ENCODE measurements around the gene PLSCR3. TPM values are rescaled to one million over a fixed set of nuclear protein-coding genes. Genes with fewer than 3 reads are reported as not detected.

Gene PLSCR3
- total RNA-seq, 2 experiments from 2014 or later: 66.3 to 70.3 TPM

GRCh38 chr17:7361906-7362305 is 32.4 kb downstream of the PLSCR3 start:
- ChIA-PET POLR2A (no interaction called here), CTCF (no interaction called here)
- no peaks in the 10 kb centered on the region for H3K27me3 ChIP-seq (ENCODE audit: control insufficient read depth in 1 of 2, insufficient read depth in 2 of 2, low read length in 2 of 2)
- ATAC-seq (ENCODE audit: poor library complexity) (no peak), DNase-seq (no peak)
- Mint-ChIP-seq H3K4me1 (ENCODE audit: low read depth) (no peaks in the 10 kb centered on the region), H3K4me3 (no peak overlapping the region), H3K27ac (no peak overlapping the region), H3K9me3 (no peaks in the 10 kb centered on the region), H3K27me3 (peaks cover 3% of the 10 kb centered on the region), H3K36me3 (ENCODE audit: low read depth) (no peaks in the 10 kb centered on the region)
- H3K36me3 ChIP-seq (ENCODE audit: insufficient read depth, low read length): no peaks in the 10 kb centered on the region
- H3K4me3 ChIP-seq (ENCODE audit: low read length): no peak overlapping the region
- intact Hi-C loops (cut with DNase I, micrococcal nuclease): no loop called here
- no peak overlapping the region for H3K27ac ChIP-seq (ENCODE audit: low read depth in 1 of 2, low read length in 2 of 2)
- no peaks in the 10 kb centered on the region for H3K9me3 ChIP-seq (ENCODE audit: control insufficient read depth in 1 of 2, insufficient read depth in 1 of 2, low read length in 2 of 2)
- H3K4me1 ChIP-seq (ENCODE audit: insufficient read depth, low read length): no peaks in the 10 kb centered on the region
- TF ChIP-seq CTCF (IDR thresholded peaks at IDR 0.05): no peak

DNA sequence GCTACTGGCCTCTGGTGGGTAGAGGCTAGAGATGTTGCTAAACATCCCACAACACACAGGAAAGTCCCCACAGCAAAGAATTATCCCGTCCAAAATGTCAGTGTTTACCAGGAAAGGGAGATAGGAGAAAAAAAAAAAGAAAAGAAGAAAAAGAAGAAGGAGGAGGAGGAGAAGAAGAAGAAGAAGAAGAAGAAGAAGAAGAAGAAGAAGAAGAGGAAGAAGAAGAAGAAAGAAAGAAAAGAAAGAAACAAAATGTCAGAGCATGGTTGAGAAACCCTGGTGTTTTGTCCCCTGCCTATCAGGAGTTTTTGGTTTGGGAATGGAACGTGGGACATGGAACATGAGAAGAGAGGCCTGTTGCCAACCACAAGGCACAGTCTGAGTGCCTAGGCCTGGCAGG is 36.9 kb downstream of the PLSCR3 start:
- H3K36me3 ChIP-seq (ENCODE audit: insufficient read depth, low read length): no peaks in the 10 kb centered on the region
- H3K27ac ChIP-seq (ENCODE audit: low read depth in 1 of 2, low read length in 2 of 2): no peak overlapping the region
- TF ChIP-seq CTCF (IDR thresholded peaks at IDR 0.05): no peak
- peaks cover 25% of the 10 kb centered on the region for H3K4me1 Mint-ChIP-seq (ENCODE audit: low read depth)
- H3K4me3 Mint-ChIP-seq: no peak overlapping the region
- DNase-seq: no peak
- peaks cover 28% of the 10 kb centered on the region for H3K4me1 ChIP-seq (ENCODE audit: insufficient read depth, low read length)
- H3K36me3 Mint-ChIP-seq (ENCODE audit: low read depth): no peaks in the 10 kb centered on the region
- intact Hi-C loops (cut with DNase I, micrococcal nuclease): loop anchor here (2.0 to 10.0 kb wide), 5 partner anchors 47 to 203 kb away; partner anchors contain the start of genes SENP3 (in 2 of the 2), NLGN2 (in 1 of the 2) and TMEM256 (in 1 of the 2)
- CTCF ChIA-PET: interaction anchor here (5.1 kb wide), 1 partner anchor 79 kb away, joined by 55 read pairs; the partner anchor contains the start of gene TMEM102
- POLR2A ChIA-PET: interaction anchor here (1.9 to 2.2 kb wide), 2 partner anchors 79 to 127 kb away, joined by 10 to 15 read pairs; partner anchors contain the start of gene POLR2A
- no peak for ATAC-seq (ENCODE audit: poor library complexity)
- no peaks in the 10 kb centered on the region for H3K9me3 ChIP-seq (ENCODE audit: control insufficient read depth in 1 of 2, insufficient read depth in 1 of 2, low read length in 2 of 2)
- no peak overlapping the region for H3K27ac Mint-ChIP-seq
- no peaks in the 10 kb centered on the region for H3K27me3 ChIP-seq (ENCODE audit: control insufficient read depth in 1 of 2, insufficient read depth in 2 of 2, low read length in 2 of 2)
- no peak overlapping the region for H3K4me3 ChIP-seq (ENCODE audit: low read length)
- H3K9me3 Mint-ChIP-seq: no peaks in the 10 kb centered on the region
- H3K27me3 Mint-ChIP-seq: peaks cover 3% of the 10 kb centered on the region

- H3K4me3 Mint-ChIP-seq: no peak overlapping the region
- Histone ChIP-seq H3K27me3 (ENCODE audit: control insufficient read depth in 1 of 2, insufficient read depth in 2 of 2, low read length in 2 of 2) (no peaks in the 10 kb centered on the region), H3K4me3 (ENCODE audit: low read length) (no peak overlapping the region), H3K4me1 (ENCODE audit: insufficient read depth, low read length) (peaks cover 32% of the 10 kb centered on the region), H3K36me3 (ENCODE audit: insufficient read depth, low read length) (no peaks in the 10 kb centered on the region), H3K27ac (ENCODE audit: low read depth in 1 of 2, low read length in 2 of 2) (no peak overlapping the region), H3K9me3 (ENCODE audit: control insufficient read depth in 1 of 2, insufficient read depth in 1 of 2, low read length in 2 of 2) (no peaks in the 10 kb centered on the region)
- no peak for TF ChIP-seq CTCF (IDR thresholded peaks at IDR 0.05)
- ATAC-seq (ENCODE audit: poor library complexity): no peak
- CTCF ChIA-PET: interaction anchor here (1.2 to 5.1 kb wide), 14 partner anchors 9 to 331 kb away, joined by 3 to 55 read pairs (median 6); partner anchors contain the start of genes ACAP1, FGF11, FXR2 and NEURL4
- intact Hi-C loops (cut with DNase I, micrococcal nuclease): loop anchor here (1.0 to 10.0 kb wide), 7 partner anchors 48 to 233 kb away; partner anchors contain the start of genes SENP3 (in 2 of the 2), NLGN2 (in 1 of the 2) and TMEM256 (in 1 of the 2)
- H3K27me3 Mint-ChIP-seq: peaks cover under 1% of the 10 kb centered on the region
- H3K36me3 Mint-ChIP-seq (ENCODE audit: low read depth): no peaks in the 10 kb centered on the region
- no peak overlapping the region for H3K27ac Mint-ChIP-seq
- no peak for DNase-seq
- no peaks in the 10 kb centered on the region for H3K9me3 Mint-ChIP-seq
- POLR2A ChIA-PET: interaction anchor here (0.9 to 2.7 kb wide), 7 partner anchors 27 to 330 kb away, joined by 4 to 15 read pairs (median 6); partner anchors contain the start of genes POLR2A and TMEM102
- H3K4me1 Mint-ChIP-seq (ENCODE audit: low read depth): peaks cover 26% of the 10 kb centered on the region
These were observed 37.6 kb downstream of the PLSCR3 start for GRCh38 chr17:7356756-7357155.

Measured in CD4-positive, alpha-beta T cell (primary cell).